HepG2 (cell line): Measurements from ENCODE around the gene TMEM95. TPM values are rescaled to one million over a fixed set of nuclear protein-coding genes. Genes with fewer than 3 reads are reported as not detected.

Experiments used
- ATAC-seq: fragments of 200-7000 bp; cut with Tn5 transposase; 3 replicates; pipeline ENCODE4 v1.9.1; 2020; ENCODE audit warnings: mild to moderate bottlenecking, moderate library complexity
- BruUV-seq: library from RNA; stranded (reverse); fragments of 400-500 nt; replicated peaks from 2 replicates; lab custom pipeline; 2021; lab: Mats Ljungman, UMichigan
- CTCF ChIA-PET: fragments of 300-600 bp; formaldehyde crosslinking; extraction: SDS; loops from one replicate; lab custom pipeline; 2021; ENCODE audit warnings: low total read pairs, inconsistent platforms, low intra/inter-chr PET ratio; lab: Yijun Ruan, JAX
- POLR2A ChIA-PET: fragments of 350-600 bp; sonication (Branson Sonifier 250); formaldehyde crosslinking; loops from one replicate; lab custom pipeline; 2020; ENCODE audit warnings: antibody characterized with exemption, inconsistent platforms; lab: Yijun Ruan, JAX
- DNase-seq: peaks from one replicate; pipeline ENCODE4 v3.0.0-alpha.2; 2015; ENCODE audit warnings: low spot score
- FAIRE-seq: peaks from 3 replicates; lab custom pipeline; 2011; peaks lifted over from hg19 to GRCh38; lab: Jason Lieb, UNC
- H2AFZ ChIP-seq: one replicate; pipeline ENCODE4 v1.6.1; 2011; ENCODE audit warnings: low read length, inconsistent platforms
- H3K27ac ChIP-seq: fragments of 300-600 bp; 3 replicates; pipeline ENCODE4 v1.8.0; 2011; ENCODE audit warnings: mixed run types, mild to moderate bottlenecking, mixed read lengths, low read length, inconsistent platforms; ENCODE audit not compliant: insufficient read depth; ENCODE audit errors: extremely low read length
- H3K27me3 ChIP-seq, 2 experiments: fragments of 200-600 bp in 1 of 2; 2 replicates in 1 of 2; 3 replicates in 1 of 2; pipeline versions ENCODE4 v1.6.0 to v1.8.0; 2011; ENCODE audit warnings: low read length in 2 of 2, mild to moderate bottlenecking in 2 of 2, moderate library complexity in 2 of 2, inconsistent platforms in 1 of 2; ENCODE audit not compliant: insufficient read depth in 2 of 2, control insufficient read depth in 1 of 2
- H3K36me3 ChIP-seq, 2 experiments: fragments of 200-600 bp in 1 of 2; replicated peaks in 1 of 2; 2 replicates in 1 of 2; 3 replicates in 1 of 2; pipeline versions ENCODE4 v1.5.1 to v1.8.0; 2011; ENCODE audit warnings: low read length in 2 of 2, inconsistent platforms in 1 of 2; ENCODE audit not compliant: insufficient read depth in 2 of 2, control insufficient read depth in 1 of 2
- H3K4me1 ChIP-seq: 2 replicates; pipeline ENCODE4 v1.5.1; 2012; ENCODE audit warnings: low read length, inconsistent platforms; ENCODE audit not compliant: insufficient read depth
- H3K4me2 ChIP-seq: 2 replicates; pipeline ENCODE4 v1.6.0; 2011; ENCODE audit warnings: low read depth, low read length, inconsistent platforms
- H3K4me3 ChIP-seq, 3 experiments: fragments of 200-600 bp in 1 of 3; sonication (generic), shearing (Covaris generic) in 1 of 3; replicated peaks in 1 of 3; 2 replicates each; pipeline ENCODE4 v1.5.1; 2011 to 2016; ENCODE audit warnings: low read length in 3 of 3, inconsistent platforms in 2 of 3, low read depth in 2 of 3, mild to moderate bottlenecking in 2 of 3, control low read depth in 1 of 3, mixed read lengths in 1 of 3; ENCODE audit not compliant: insufficient read depth in 1 of 3
- H3K79me2 ChIP-seq: one replicate; pipeline ENCODE4 v1.6.1; 2011; ENCODE audit warnings: low read length, inconsistent platforms; ENCODE audit not compliant: insufficient read depth
- H3K9ac ChIP-seq: 2 replicates; pipeline ENCODE4 v1.6.0; 2011; ENCODE audit warnings: mild to moderate bottlenecking, low read depth, low read length, inconsistent platforms; ENCODE audit not compliant: insufficient read depth
- H3K9me3 ChIP-seq: 2 replicates; pipeline ENCODE4 v1.5.1; 2012; ENCODE audit warnings: mild to moderate bottlenecking, low read length
- H4K20me1 ChIP-seq: 2 replicates; pipeline ENCODE4 v1.6.0; 2011; ENCODE audit warnings: inconsistent platforms, mild to moderate bottlenecking, low read length, moderate library complexity; ENCODE audit not compliant: insufficient read depth
- ARNTL ChIP-seq: sonication (generic); formaldehyde crosslinking; IDR thresholded peaks from 2 replicates; pipeline ENCODE4 v1.4.0; 2020; ENCODE audit warnings: mild to moderate bottlenecking, missing genetic modification reagents
- LRRFIP1 ChIP-seq: sonication (generic); formaldehyde crosslinking; conservative IDR thresholded peaks from 2 replicates; pipeline ENCODE4 v1.4.0; 2020; ENCODE audit warnings: missing genetic modification reagents
- SAFB2 ChIP-seq: sonication (generic); formaldehyde crosslinking; IDR thresholded peaks from 2 replicates; pipeline ENCODE4 v1.5.1; 2020; ENCODE audit warnings: missing genetic modification reagents, low read depth, mild to moderate bottlenecking, borderline replicate concordance
- THAP11 ChIP-seq: IDR thresholded peaks from 2 replicates; pipeline ENCODE4 v1.6.1; 2016; ENCODE audit warnings: missing biosample characterization, missing genetic modification reagents
- ZBTB10 ChIP-seq: sonication (generic); formaldehyde crosslinking; IDR thresholded peaks from 2 replicates; pipeline ENCODE4 v1.4.0; 2020; ENCODE audit warnings: missing genetic modification reagents, borderline replicate concordance
- ZNF569 ChIP-seq: sonication (generic); formaldehyde crosslinking; IDR thresholded peaks from 2 replicates; pipeline ENCODE4 v1.5.0; 2020; ENCODE audit warnings: mild to moderate bottlenecking, missing genetic modification reagents, moderate library complexity, borderline replicate concordance
- WGBS: methylation state at CpG from one replicate; pipeline ENCODE4 v1.1.6; 2017; ENCODE audit warnings: low lambda C conversion rate; 5-methylcytosine and 5-hydroxymethylcytosine counted together
- in situ Hi-C: cut with HindIII; loops from 2 replicates; pipeline ENCODE4 v1.10.0; 2017; ENCODE audit warnings: low pct_unique_long_range_greater_than_20kb; ENCODE audit not compliant: extremely low pct_ligation_motif_present
- intact Hi-C: fragments of 100-400 bp; cut with micrococcal nuclease; formaldehyde crosslinking; loops from one replicate; pipeline ENCODE4 v1.10.0; 2022; ENCODE audit not compliant: unreplicated experiment
- polyA plus RNA-seq, 8 experiments: library from polyadenylated mRNA; depleted of rRNA in 3 of 8; stranded (reverse) in 7 of 8; unstranded in 1 of 8; fragments of >200 nt; fragmentation: Illumina TruSeq in 4 of 8; extraction: Trizol in 4 of 8; gene quantifications; 2 replicates each; pipeline versions ENCODE4 v1.2.1 to v1.2.3, GENCODE V29; 2011 to 2016; ENCODE audit warnings: low read depth in 4 of 8, missing spikeins in 1 of 8, mixed read lengths in 1 of 8; ENCODE audit not compliant: insufficient read depth in 1 of 8
- total RNA-seq, 5 experiments: library from RNA; depleted of rRNA; stranded (reverse); fragments of >200 nt; fragmentation: Illumina TruSeq; extraction: Trizol; gene quantifications; 2 replicates each; pipeline ENCODE4 v1.2.3, GENCODE V29; 2016; ENCODE audit warnings: low read depth in 1 of 5
- TF ChIP-seq, protein P1 (sequence below): sonication (generic); formaldehyde crosslinking; conservative IDR thresholded peaks from 2 replicates; pipeline ENCODE4 v1.8.1; 2023; ENCODE audit warnings: missing genetic modification reagents
- TF ChIP-seq, protein P2 (sequence below): sonication (generic); formaldehyde crosslinking; IDR thresholded peaks from 2 replicates; pipeline ENCODE4 v1.5.0; 2020; ENCODE audit warnings: missing genetic modification reagents
- TF ChIP-seq, protein P3 (sequence below): sonication (generic); formaldehyde crosslinking; IDR thresholded peaks from 2 replicates; pipeline ENCODE4 v1.8.0; 2022; ENCODE audit warnings: missing genetic modification reagents, mild to moderate bottlenecking, borderline replicate concordance

The TMEM95 gene
- total and polyA plus RNA-seq, 2 of the 13 experiments (the other 11 are each of a cell fraction or from before 2014, with no cell fraction given): not detected

DNA sequence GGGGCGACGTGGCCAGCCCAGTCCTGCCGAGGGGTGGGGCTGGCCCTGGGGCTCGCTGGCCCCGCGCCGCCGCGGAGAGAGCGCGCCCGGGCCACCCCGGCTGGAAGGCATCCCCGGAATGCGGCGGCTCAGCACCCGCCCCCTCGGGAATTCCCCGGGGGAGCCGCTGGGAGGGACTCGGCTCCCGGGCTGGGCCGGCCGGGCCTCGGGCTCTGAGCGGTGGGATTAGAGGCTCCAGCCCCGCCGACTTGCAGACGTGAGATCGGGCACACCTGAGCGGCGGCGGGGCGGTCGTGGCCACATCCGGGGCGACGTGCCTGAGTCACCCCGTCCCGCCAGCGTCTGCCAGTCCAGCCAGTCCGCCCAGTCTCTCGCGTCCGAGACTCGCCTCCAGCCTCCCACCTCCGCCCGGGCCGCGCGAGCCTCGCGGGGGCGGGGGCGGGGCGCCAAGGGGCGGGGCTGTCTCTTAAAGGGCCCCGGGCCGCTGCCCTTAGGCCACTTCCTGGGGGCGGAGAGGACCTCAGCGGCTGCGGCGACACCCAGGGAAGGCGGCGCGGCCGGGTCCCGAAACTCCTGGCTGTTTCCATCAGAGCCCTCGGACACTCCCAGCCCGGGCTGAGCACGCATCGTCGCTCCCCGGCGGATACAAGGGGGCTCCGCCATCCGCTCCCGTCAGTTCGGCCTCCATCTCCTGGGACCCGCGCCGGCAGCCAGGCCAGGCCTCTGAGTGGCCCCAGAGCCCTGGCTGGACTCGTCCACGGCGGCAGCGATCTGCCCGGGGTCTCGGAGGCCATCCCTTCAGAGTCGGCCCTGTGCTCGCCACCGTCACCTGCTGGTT, 3.1 kb upstream of the TMEM95 start, which contains the start of gene KCTD11 (continued):
- TF ChIP-seq LRRFIP1 (CRISPR knock-in tag) (no peak), ZNF569 (CRISPR knock-in tag) (no peak), SAFB2 (CRISPR knock-in tag) (0 out of 2 replicates have a peak, but pooled peaks have one; percentile 60), THAP11 (CRISPR knock-in tag) (peak; percentile 70)

DNA sequence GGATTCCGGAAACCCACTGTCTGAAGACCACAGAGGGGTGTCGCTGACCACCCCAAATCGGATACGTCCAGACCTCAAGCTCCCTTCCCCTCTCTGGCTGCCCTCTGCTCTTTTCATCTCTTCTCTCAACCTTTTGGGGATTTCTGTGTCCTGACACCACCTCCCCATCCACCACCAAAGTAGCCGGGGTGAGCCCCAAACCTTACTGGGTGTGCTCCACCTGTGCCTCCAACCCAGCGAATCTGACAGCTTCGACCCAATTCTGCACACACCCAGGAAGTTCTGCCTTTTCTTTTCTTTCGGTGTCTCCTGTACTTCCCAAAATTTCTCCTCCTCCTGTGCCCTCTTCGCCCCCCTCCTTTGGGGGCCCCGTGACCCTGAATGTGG, 2.5 kb upstream of the TMEM95 start:
- H3K9me3 ChIP-seq: no peaks in the 10 kb centered on the region
- BruUV-seq: TSS peak; percentile 56
- ATAC-seq: no peak
- 19% methylated on average over 10 of the region's 10 CpGs for WGBS
- peak overlapping the region; percentile 95 for H3K27ac ChIP-seq
- H3K27me3 ChIP-seq: peaks cover 0 to 5% of the 10 kb centered on the region in 2 experiments; a peak in 2 of 5 replicates
- intact Hi-C loops (loop anchor here (5.0 to 10.0 kb wide), 2 partner anchors 212 to 305 kb away; partner anchors contain the start of gene SENP3), in situ Hi-C loops (no loop called here)
- peaks cover 13% of the 10 kb centered on the region; the same call in 1 of the 2 replicates for H4K20me1 ChIP-seq
- ChIA-PET POLR2A (interaction anchor here (1.6 to 7.0 kb wide), 2 partner anchors 23 to 51 kb away, joined by 4 to 44 read pairs; partner anchors contain the start of genes NEURL4 and TMEM256), CTCF (no interaction called here)
- no peak for DNase-seq
- peak overlapping the region; percentile 90 for H3K4me2 ChIP-seq
- H3K79me2 ChIP-seq: no peaks in the 10 kb centered on the region
- no peak overlapping the region for H2AFZ ChIP-seq
- peak overlapping the region; percentile 95 for H3K9ac ChIP-seq
- FAIRE-seq: no peak
- H3K36me3 ChIP-seq: no peaks in the 10 kb centered on the region
- peak overlapping the region; percentile 64 to 88 (median 87) for H3K4me3 ChIP-seq
- peaks cover 51% of the 10 kb centered on the region for H3K4me1 ChIP-seq
- TF ChIP-seq ARNTL (CRISPR knock-in tag) (0 out of 2 replicates have a peak, but pooled peaks have one; percentile 5), ZBTB10 (CRISPR knock-in tag) (peak; percentile 66; the same call in 1 of the 2 replicates)
- TF ChIP-seq, protein P1, sequence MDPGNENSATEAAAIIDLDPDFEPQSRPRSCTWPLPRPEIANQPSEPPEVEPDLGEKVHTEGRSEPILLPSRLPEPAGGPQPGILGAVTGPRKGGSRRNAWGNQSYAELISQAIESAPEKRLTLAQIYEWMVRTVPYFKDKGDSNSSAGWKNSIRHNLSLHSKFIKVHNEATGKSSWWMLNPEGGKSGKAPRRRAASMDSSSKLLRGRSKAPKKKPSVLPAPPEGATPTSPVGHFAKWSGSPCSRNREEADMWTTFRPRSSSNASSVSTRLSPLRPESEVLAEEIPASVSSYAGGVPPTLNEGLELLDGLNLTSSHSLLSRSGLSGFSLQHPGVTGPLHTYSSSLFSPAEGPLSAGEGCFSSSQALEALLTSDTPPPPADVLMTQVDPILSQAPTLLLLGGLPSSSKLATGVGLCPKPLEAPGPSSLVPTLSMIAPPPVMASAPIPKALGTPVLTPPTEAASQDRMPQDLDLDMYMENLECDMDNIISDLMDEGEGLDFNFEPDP (CRISPR knock-in tag): 0 out of 2 replicates have a peak, but pooled peaks have one; percentile 15
- TF ChIP-seq, protein P2, sequence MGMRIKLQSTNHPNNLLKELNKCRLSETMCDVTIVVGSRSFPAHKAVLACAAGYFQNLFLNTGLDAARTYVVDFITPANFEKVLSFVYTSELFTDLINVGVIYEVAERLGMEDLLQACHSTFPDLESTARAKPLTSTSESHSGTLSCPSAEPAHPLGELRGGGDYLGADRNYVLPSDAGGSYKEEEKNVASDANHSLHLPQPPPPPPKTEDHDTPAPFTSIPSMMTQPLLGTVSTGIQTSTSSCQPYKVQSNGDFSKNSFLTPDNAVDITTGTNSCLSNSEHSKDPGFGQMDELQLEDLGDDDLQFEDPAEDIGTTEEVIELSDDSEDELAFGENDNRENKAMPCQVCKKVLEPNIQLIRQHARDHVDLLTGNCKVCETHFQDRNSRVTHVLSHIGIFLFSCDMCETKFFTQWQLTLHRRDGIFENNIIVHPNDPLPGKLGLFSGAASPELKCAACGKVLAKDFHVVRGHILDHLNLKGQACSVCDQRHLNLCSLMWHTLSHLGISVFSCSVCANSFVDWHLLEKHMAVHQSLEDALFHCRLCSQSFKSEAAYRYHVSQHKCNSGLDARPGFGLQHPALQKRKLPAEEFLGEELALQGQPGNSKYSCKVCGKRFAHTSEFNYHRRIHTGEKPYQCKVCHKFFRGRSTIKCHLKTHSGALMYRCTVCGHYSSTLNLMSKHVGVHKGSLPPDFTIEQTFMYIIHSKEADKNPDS (CRISPR knock-in tag): 0 out of 2 replicates have a peak, but pooled peaks have one; percentile 10
- TF ChIP-seq, protein P3, sequence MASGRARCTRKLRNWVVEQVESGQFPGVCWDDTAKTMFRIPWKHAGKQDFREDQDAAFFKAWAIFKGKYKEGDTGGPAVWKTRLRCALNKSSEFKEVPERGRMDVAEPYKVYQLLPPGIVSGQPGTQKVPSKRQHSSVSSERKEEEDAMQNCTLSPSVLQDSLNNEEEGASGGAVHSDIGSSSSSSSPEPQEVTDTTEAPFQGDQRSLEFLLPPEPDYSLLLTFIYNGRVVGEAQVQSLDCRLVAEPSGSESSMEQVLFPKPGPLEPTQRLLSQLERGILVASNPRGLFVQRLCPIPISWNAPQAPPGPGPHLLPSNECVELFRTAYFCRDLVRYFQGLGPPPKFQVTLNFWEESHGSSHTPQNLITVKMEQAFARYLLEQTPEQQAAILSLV (CRISPR knock-in tag): 0 out of 2 replicates have a peak, but pooled peaks have one; percentile 5
